ENCODE measurements around the gene CDKN2C. TPM values are rescaled to one million over a fixed set of nuclear protein-coding genes. Genes with fewer than 3 reads are reported as not detected.

The CDKN2C gene
- total and polyA plus RNA-seq, 2 experiments from 2014 or later: not detected

GRCh38 chr1:50955116-50955515 lies 14.9 kb upstream of the CDKN2C start (continued):
- TF ChIP-seq ZNF462 (CRISPR knock-in tag; IDR thresholded peaks at IDR 0.05): no peak
- TF ChIP-seq JUNB (IDR thresholded peaks at IDR 0.05; ENCODE audit: unreplicated experiment): no peak
- no peak for TF ChIP-seq ZNF114 (CRISPR knock-in tag; IDR thresholded peaks at IDR 0.05)
- no peak for TF ChIP-seq EZH2phosphoT487 (IDR thresholded peaks at IDR 0.05; ENCODE audit: unreplicated experiment)

GRCh38 chr1:50959303-50959912 lies 10.6 kb upstream of the CDKN2C start:
- H4K20me1 ChIP-seq (replicated peaks; ENCODE audit: insufficient read depth): peaks cover 4% of the 10 kb centered on the region; the same call in 1 of the 2 replicates
- Mint-ChIP-seq H3K27me3 (ENCODE audit: insufficient read depth, low read depth, poor library complexity) (peaks cover 9% of the 10 kb centered on the region), H3K4me3 (peak overlapping the region; percentile 91), H3K4me1 (peaks cover 12% of the 10 kb centered on the region), H3K36me3 (ENCODE audit: low read depth) (no peaks in the 10 kb centered on the region; the same call in 2 of the 3 replicates), H3K9me3 (no peaks in the 10 kb centered on the region), H3K27ac (peak overlapping the region; percentile 96)
- peak overlapping the region; percentile 93 for H2AFZ ChIP-seq
- peaks cover 6% of the 10 kb centered on the region for H3K27me3 ChIP-seq (ENCODE audit: insufficient read depth)
- H3K4me1 ChIP-seq (ENCODE audit: insufficient read depth): peaks cover 5% of the 10 kb centered on the region; the same call in 1 of the 2 replicates
- H3K4me2 ChIP-seq: peak overlapping the region; percentile 99
- DNase-seq (ENCODE audit: low spot score) (peak; percentile 49), ATAC-seq (no peak)
- H3K27ac ChIP-seq (ENCODE audit: low read depth): peak overlapping the region; percentile 82; the same call in 1 of the 2 replicates
- H3F3A ChIP-seq (replicated peaks; ENCODE audit: low read depth): peaks cover 3% of the 10 kb centered on the region
- H3K36me3 ChIP-seq (ENCODE audit: insufficient read depth): no peaks in the 10 kb centered on the region
- no peaks in the 10 kb centered on the region for H3K9me2 ChIP-seq (ENCODE audit: insufficient read depth)
- H3K4me3 ChIP-seq: peak overlapping the region; percentile 98
- H3K79me2 ChIP-seq (replicated peaks; ENCODE audit: insufficient read depth): peaks cover 51% of the 10 kb centered on the region
- TF ChIP-seq POLR2AphosphoS5 (IDR thresholded peaks at IDR 0.05; ENCODE audit: low read depth) (no peak), STAT1 (IDR thresholded peaks at IDR 0.05; ENCODE audit: unreplicated experiment) (no peak), EZH2phosphoT487 (IDR thresholded peaks at IDR 0.05; ENCODE audit: unreplicated experiment) (no peak), EZH2 (IDR thresholded peaks at IDR 0.05; ENCODE audit: low read depth, unreplicated experiment) (no peak), ZNF114 (CRISPR knock-in tag; IDR thresholded peaks at IDR 0.05) (no peak), ZNF462 (CRISPR knock-in tag; IDR thresholded peaks at IDR 0.05) (no peak), CREB1 (CRISPR knock-in tag; IDR thresholded peaks at IDR 0.05; ENCODE audit: low read depth) (no peak)
